Gastrocnemius medialis (tissue), 4 donors: ENCODE results near the gene SMIM12. TPM values are rescaled to one million over a fixed set of nuclear protein-coding genes. Genes with fewer than 3 reads are reported as not detected.

Experiments used
- ATAC-seq, 2 donors: fragments of 150-250 bp; one replicate each; pipeline ENCODE4 v1.9.1; 2016
- DNase-seq, 2 donors: peaks; one replicate each; pipeline ENCODE4 v3.0.0-alpha.2; 2019
- H3K27ac ChIP-seq, 4 donors: fragments of 200-600 bp; sonication (generic); 1 replicate in 1 of 4; 2 replicates in 3 of 4; pipeline ENCODE4 v1.5.1; 2016 to 2018; ENCODE audit warnings: mild to moderate bottlenecking in 2 of 4, moderate library complexity in 1 of 4
- H3K27me3 ChIP-seq, 3 donors: fragments of 200-600 bp; sonication (generic) in 2 of 3; 1 replicate in 1 of 3; 2 replicates in 2 of 3; pipeline versions ENCODE4 v1.5.1 to v1.6.0; 2016 to 2019; ENCODE audit warnings: mild to moderate bottlenecking in 1 of 3, moderate library complexity in 1 of 3
- H3K36me3 ChIP-seq, 2 donors: fragments of 200-600 bp; sonication (generic) in 1 of 2; one replicate each; pipeline ENCODE4 v1.5.1; 2017 to 2018
- H3K4me1 ChIP-seq, 2 donors: fragments of 200-600 bp; sonication (generic) in 1 of 2; one replicate each; pipeline ENCODE4 v1.5.1; 2016 to 2017; ENCODE audit warnings: mild to moderate bottlenecking in 2 of 2
- H3K4me3 ChIP-seq, 4 donors: fragments of 200-600 bp; sonication (generic) in 3 of 4; 1 replicate in 1 of 4; 2 replicates in 3 of 4; pipeline ENCODE4 v1.5.1; 2016 to 2019; ENCODE audit warnings: mild to moderate bottlenecking in 2 of 4
- H3K9me3 ChIP-seq, 3 donors: fragments of 200-600 bp; sonication (generic) in 2 of 3; 1 replicate in 1 of 3; 2 replicates in 2 of 3; pipeline ENCODE4 v1.5.1; 2016 to 2019
- CTCF ChIP-seq, 5 experiments: fragments of 450-650 bp in 3 of 5; fragments of 200-600 bp in 2 of 5; sonication (generic) in 2 of 5; IDR thresholded peaks in 4 of 5; conservative IDR thresholded peaks in 1 of 5; 1 replicate in 4 of 5; 2 replicates in 1 of 5; pipeline ENCODE4 v1.5.1; 2016 to 2019; ENCODE audit warnings: antibody characterized with exemption in 5 of 5, mild to moderate bottlenecking in 3 of 5, moderate library complexity in 3 of 5
- POLR2A ChIP-seq, 2 donors: fragments of 450-650 bp; IDR thresholded peaks; one replicate each; pipeline ENCODE4 v1.6.1; 2017; ENCODE audit warnings: antibody characterized with exemption in 2 of 2, mild to moderate bottlenecking in 2 of 2, moderate library complexity in 2 of 2
- in situ Hi-C, 4 donors: fragments of 200-750 bp; cut with MboI; loops; one replicate each; pipeline versions ENCODE4 v1.15.0 to v1.8.0; 2017; ENCODE audit warnings: low sequenced_read_pairs in 4 of 4
- intact Hi-C: fragments of 100-400 bp; cut with DNase I; formaldehyde crosslinking; loops from one replicate; pipeline ENCODE4 v1.15.1; 2023; ENCODE audit warnings: low total_unique reads
- total RNA-seq, 4 donors: library from RNA; depleted of rRNA; stranded (reverse); fragments of >200 nt; gene quantifications; one replicate each; pipeline versions ENCODE4 v1.1.0 to v1.2.3, GENCODE V29; 2016

SMIM12 gene
- total RNA-seq, 4 donors from 2014 or later: 24.2 to 40.8 (median 35.6) TPM

GRCh38 chr1:34864759-34865158, 5.2 kb upstream of the SMIM12 start:
- intact Hi-C loops: loop anchor here (5.0 to 10.0 kb wide), 2 partner anchors 77 to 330 kb away; partner anchors contain the start of gene SFPQ
- Histone ChIP-seq H3K27ac (no peak overlapping the region), H3K9me3 (no peaks in the 10 kb centered on the region), H3K27me3 (no peaks in the 10 kb centered on the region), H3K36me3 (no peaks in the 10 kb centered on the region), H3K4me3 (no peak overlapping the region), H3K4me1 (peaks cover 6 to 10% of the 10 kb centered on the region in 2 donors)
- no peak for DNase-seq
- ATAC-seq: no peak
- in situ Hi-C loops: loop anchor here in 1 of 4 donors (25.0 kb wide), 1 partner anchor 323 kb away; the partner anchor contains the start of gene SFPQ
- no peak for TF ChIP-seq POLR2A (IDR thresholded peaks at IDR 0.05)
- TF ChIP-seq CTCF (IDR thresholded peaks at IDR 0.05 in 4 of 5, conservative IDR thresholded peaks at IDR 0.05 in 1 of 5): no peak

- no peaks in the 10 kb centered on the region for H3K9me3 ChIP-seq
- in situ Hi-C loops (loop anchor here in 1 of 4 donors (25.0 kb wide), 1 partner anchor 324 kb away; the partner anchor contains the start of gene SFPQ), intact Hi-C loops (loop anchor here (10.0 kb wide), 1 partner anchor 331 kb away; the partner anchor contains the start of gene SFPQ)
- H3K4me1 ChIP-seq: peaks cover 10 to 16% of the 10 kb centered on the region in 2 donors
- no peak overlapping the region for H3K4me3 ChIP-seq
- H3K27me3 ChIP-seq: no peaks in the 10 kb centered on the region
- ATAC-seq (no peak), DNase-seq (no peak)
- TF ChIP-seq POLR2A (IDR thresholded peaks at IDR 0.05) (no peak), CTCF (IDR thresholded peaks at IDR 0.05 in 4 of 5, conservative IDR thresholded peaks at IDR 0.05 in 1 of 5) (no peak)
- no peak overlapping the region for H3K27ac ChIP-seq
- H3K36me3 ChIP-seq: no peaks in the 10 kb centered on the region
Measured at GRCh38 chr1:34863501-34863900, 4.0 kb upstream of the SMIM12 start.

GRCh38 chr1:34858901-34859445, 576 bp downstream of the SMIM12 start:
- peak overlapping the region; percentile 89 to 97 (median 92) for H3K27ac ChIP-seq
- DNase-seq: no peak
- TF ChIP-seq CTCF (IDR thresholded peaks at IDR 0.05 in 4 of 5, conservative IDR thresholded peaks at IDR 0.05 in 1 of 5): no peak
- no peak for TF ChIP-seq POLR2A (IDR thresholded peaks at IDR 0.05)
- H3K9me3 ChIP-seq: no peaks in the 10 kb centered on the region
- H3K4me3 ChIP-seq: peak overlapping the region; percentile 75 to 98 (median 97)
- no peaks in the 10 kb centered on the region for H3K27me3 ChIP-seq
- in situ Hi-C loops (loop anchor here in 1 of 4 donors (25.0 kb wide), 1 partner anchor 328 kb away; the partner anchor contains the start of gene SFPQ), intact Hi-C loops (loop anchor here (10.0 kb wide), 1 partner anchor 176 kb away; the partner anchor contains the start of gene ZMYM6)
- H3K4me1 ChIP-seq: peaks cover 22 to 29% of the 10 kb centered on the region in 2 donors
- ATAC-seq: peak; percentile 51 to 55
- peaks cover 3 to 18% of the 10 kb centered on the region in 2 donors for H3K36me3 ChIP-seq

- intact Hi-C loops: loop anchor here (10.0 kb wide), 1 partner anchor 178 kb away; the partner anchor contains the start of gene ZMYM6
- Histone ChIP-seq H3K27me3 (no peaks in the 10 kb centered on the region), H3K4me1 (peaks cover 28 to 29% of the 10 kb centered on the region in 2 donors), H3K9me3 (no peaks in the 10 kb centered on the region), H3K36me3 (peaks cover 3 to 26% of the 10 kb centered on the region in 2 donors), H3K4me3 (no peak overlapping the region), H3K27ac (no peak overlapping the region)
- TF ChIP-seq CTCF (IDR thresholded peaks at IDR 0.05 in 4 of 5, conservative IDR thresholded peaks at IDR 0.05 in 1 of 5) (no peak), POLR2A (IDR thresholded peaks at IDR 0.05) (no peak)
- in situ Hi-C loops: loop anchor here in 1 of 4 donors (25.0 kb wide), 1 partner anchor 331 kb away; the partner anchor contains the start of gene SFPQ
- ATAC-seq (no peak), DNase-seq (no peak)
Measured at GRCh38 chr1:34856697-34857096, 2.9 kb downstream of the SMIM12 start.
